IPS-18a (cell line): ENCODE data around the gene BCL2.

Experiments used
- H3K27ac ChIP-seq: one replicate; pipeline ENCODE4 v1.5.1; 2013; ENCODE audit warnings: low read length
- H3K27me3 ChIP-seq: one replicate; pipeline ENCODE4 v1.6.1; 2013; ENCODE audit warnings: mild to moderate bottlenecking, low read length; ENCODE audit not compliant: control insufficient read depth, insufficient read depth
- H3K36me3 ChIP-seq: one replicate; pipeline ENCODE4 v1.6.1; 2013; ENCODE audit warnings: low read depth, low read length; ENCODE audit not compliant: control insufficient read depth
- H3K4me1 ChIP-seq: one replicate; pipeline ENCODE4 v1.6.1; 2013; ENCODE audit warnings: low read depth, low read length; ENCODE audit not compliant: control insufficient read depth
- H3K4me3 ChIP-seq: one replicate; pipeline ENCODE4 v1.5.1; 2013; ENCODE audit warnings: low read length
- H3K9ac ChIP-seq: one replicate; pipeline ENCODE4 v1.6.1; 2013; ENCODE audit warnings: mild to moderate bottlenecking, low read length, moderate library complexity
- H3K9me3 ChIP-seq: one replicate; pipeline ENCODE4 v1.6.1; 2013; ENCODE audit warnings: low read depth, low read length; ENCODE audit not compliant: control insufficient read depth

BCL2 gene

GRCh38 chr18:63233334-63233733 lies 86.2 kb downstream of the BCL2 start:
- Histone ChIP-seq H3K4me3 (no peak overlapping the region), H3K27ac (no peak overlapping the region), H3K4me1 (peaks cover 13% of the 10 kb centered on the region), H3K36me3 (no peaks in the 10 kb centered on the region), H3K9me3 (no peaks in the 10 kb centered on the region), H3K27me3 (no peaks in the 10 kb centered on the region), H3K9ac (no peak overlapping the region)

GRCh38 chr18:63232826-63233225 lies 86.7 kb downstream of the BCL2 start:
- H3K9me3 ChIP-seq = no peaks in the 10 kb centered on the region
- peaks cover 8% of the 10 kb centered on the region for H3K4me1 ChIP-seq
- H3K4me3 ChIP-seq = no peak overlapping the region
- no peaks in the 10 kb centered on the region for H3K36me3 ChIP-seq
- no peaks in the 10 kb centered on the region for H3K27me3 ChIP-seq
- H3K9ac ChIP-seq = no peak overlapping the region
- no peak overlapping the region for H3K27ac ChIP-seq

- H3K4me3 ChIP-seq = no peak overlapping the region
- H3K36me3 ChIP-seq = no peaks in the 10 kb centered on the region
- no peaks in the 10 kb centered on the region for H3K4me1 ChIP-seq
- H3K9me3 ChIP-seq = no peaks in the 10 kb centered on the region
- H3K27ac ChIP-seq = no peak overlapping the region
- H3K27me3 ChIP-seq = no peaks in the 10 kb centered on the region
- no peak overlapping the region for H3K9ac ChIP-seq
These were observed 89.6 kb downstream of the BCL2 start for GRCh38 chr18:63229971-63230370.

- H3K36me3 ChIP-seq = no peaks in the 10 kb centered on the region
- H3K4me1 ChIP-seq = no peaks in the 10 kb centered on the region
These were observed 94.1 kb downstream of the BCL2 start for GRCh38 chr18:63225434-63225833.

GRCh38 chr18:63224630-63225029 lies 94.9 kb downstream of the BCL2 start:
- no peaks in the 10 kb centered on the region for H3K4me1 ChIP-seq
- no peaks in the 10 kb centered on the region for H3K27me3 ChIP-seq
- H3K27ac ChIP-seq = no peak overlapping the region
- no peak overlapping the region for H3K9ac ChIP-seq
- no peaks in the 10 kb centered on the region for H3K36me3 ChIP-seq
- H3K9me3 ChIP-seq = no peaks in the 10 kb centered on the region
- no peak overlapping the region for H3K4me3 ChIP-seq

More at GRCh38 chr18:63225434-63225833, 94.1 kb downstream of the BCL2 start:
- H3K4me3 ChIP-seq = no peak overlapping the region
- no peak overlapping the region for H3K9ac ChIP-seq
- H3K27me3 ChIP-seq = no peaks in the 10 kb centered on the region
- no peaks in the 10 kb centered on the region for H3K9me3 ChIP-seq
- no peak overlapping the region for H3K27ac ChIP-seq

GRCh38 chr18:63223837-63224236 lies 95.7 kb downstream of the BCL2 start:
- no peak overlapping the region for H3K4me3 ChIP-seq
- no peaks in the 10 kb centered on the region for H3K4me1 ChIP-seq
- H3K9ac ChIP-seq = no peak overlapping the region

GRCh38 chr18:63220903-63221302 lies 98.7 kb downstream of the BCL2 start:
- H3K4me3 ChIP-seq = no peak overlapping the region
- H3K9me3 ChIP-seq = no peaks in the 10 kb centered on the region
- no peak overlapping the region for H3K9ac ChIP-seq
- no peaks in the 10 kb centered on the region for H3K36me3 ChIP-seq
- H3K27me3 ChIP-seq = no peaks in the 10 kb centered on the region
- H3K27ac ChIP-seq = no peak overlapping the region
- no peaks in the 10 kb centered on the region for H3K4me1 ChIP-seq

More at GRCh38 chr18:63223837-63224236, 95.7 kb downstream of the BCL2 start:
- no peak overlapping the region for H3K27ac ChIP-seq
- no peaks in the 10 kb centered on the region for H3K36me3 ChIP-seq
- H3K9me3 ChIP-seq = no peaks in the 10 kb centered on the region
- H3K27me3 ChIP-seq = no peaks in the 10 kb centered on the region

GRCh38 chr18:63218472-63218871 lies 101.1 kb downstream of the BCL2 start:
- H3K9me3 ChIP-seq = no peaks in the 10 kb centered on the region
- no peak overlapping the region for H3K27ac ChIP-seq
- no peaks in the 10 kb centered on the region for H3K27me3 ChIP-seq
- H3K4me1 ChIP-seq = no peaks in the 10 kb centered on the region
- no peaks in the 10 kb centered on the region for H3K36me3 ChIP-seq
- H3K4me3 ChIP-seq = no peak overlapping the region
- no peak overlapping the region for H3K9ac ChIP-seq

- Histone ChIP-seq H3K9me3 (no peaks in the 10 kb centered on the region), H3K27me3 (no peaks in the 10 kb centered on the region), H3K4me3 (no peak overlapping the region), H3K4me1 (no peaks in the 10 kb centered on the region), H3K9ac (no peak overlapping the region), H3K36me3 (no peaks in the 10 kb centered on the region), H3K27ac (no peak overlapping the region)
These were observed 102.9 kb downstream of the BCL2 start for GRCh38 chr18:63216516-63217311.

GRCh38 chr18:63213936-63214671 lies 105.5 kb downstream of the BCL2 start:
- Histone ChIP-seq H3K27ac (no peak overlapping the region), H3K9ac (no peak overlapping the region), H3K4me3 (no peak overlapping the region), H3K36me3 (no peaks in the 10 kb centered on the region), H3K27me3 (no peaks in the 10 kb centered on the region), H3K4me1 (no peaks in the 10 kb centered on the region), H3K9me3 (no peaks in the 10 kb centered on the region)

- Histone ChIP-seq H3K4me1 (no peaks in the 10 kb centered on the region), H3K27me3 (no peaks in the 10 kb centered on the region), H3K9me3 (no peaks in the 10 kb centered on the region), H3K36me3 (no peaks in the 10 kb centered on the region), H3K4me3 (no peak overlapping the region), H3K27ac (no peak overlapping the region), H3K9ac (no peak overlapping the region)
These were observed 106.2 kb downstream of the BCL2 start for GRCh38 chr18:63213331-63213900.
